GM18951 (cell line): ENCODE results near the gene TMC1.

Experiments used
- POLR2A ChIP-seq: IDR thresholded peaks from 4 replicates; pipeline ENCODE4 v1.6.1; 2011; ENCODE audit warnings: mild to moderate bottlenecking; ENCODE audit not compliant: insufficient read length, insufficient read depth; ENCODE audit errors: extremely low read depth
- in situ Hi-C: fragments of 300-500 bp; cut with MboI; formaldehyde crosslinking; loops from one replicate; pipeline ENCODE4 v1.12.0; 2022; ENCODE audit warnings: low sequenced_read_pairs, mixed read lengths, inconsistent platforms; ENCODE audit not compliant: unreplicated experiment

Gene TMC1

DNA sequence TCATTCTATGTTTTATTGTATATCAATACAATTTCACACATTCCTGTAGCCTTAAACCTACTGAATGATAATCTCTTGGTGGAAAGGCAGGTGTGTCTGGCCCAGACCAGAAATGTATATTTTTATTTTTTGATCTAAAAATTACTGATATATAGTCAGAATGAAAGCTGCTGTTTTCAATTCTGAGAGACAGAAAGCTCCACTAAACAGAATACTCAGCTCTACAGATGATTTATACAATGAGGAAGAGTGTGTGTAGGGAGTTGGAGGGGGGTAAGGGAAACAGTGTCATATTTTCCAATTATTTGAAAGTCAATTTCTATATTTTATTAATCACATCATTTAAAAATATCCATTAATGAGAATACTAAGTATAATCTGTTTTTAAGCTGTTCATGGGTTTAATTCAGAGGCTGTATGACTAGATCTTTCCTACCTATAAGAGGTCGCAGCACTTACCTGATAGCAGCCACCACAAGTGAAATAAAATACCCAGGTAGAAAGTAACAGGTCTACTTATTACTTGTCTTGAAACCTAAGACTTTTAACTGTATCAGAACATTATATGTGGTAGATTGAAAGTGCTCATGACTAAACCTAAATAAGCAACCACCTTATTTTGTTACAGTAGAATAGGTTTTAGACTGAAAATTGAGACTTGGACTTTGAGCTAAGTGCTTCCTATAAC lies 183.4 kb downstream of the TMC1 start:
- in situ Hi-C loops: no loop called here
- no peak for TF ChIP-seq POLR2A

DNA sequence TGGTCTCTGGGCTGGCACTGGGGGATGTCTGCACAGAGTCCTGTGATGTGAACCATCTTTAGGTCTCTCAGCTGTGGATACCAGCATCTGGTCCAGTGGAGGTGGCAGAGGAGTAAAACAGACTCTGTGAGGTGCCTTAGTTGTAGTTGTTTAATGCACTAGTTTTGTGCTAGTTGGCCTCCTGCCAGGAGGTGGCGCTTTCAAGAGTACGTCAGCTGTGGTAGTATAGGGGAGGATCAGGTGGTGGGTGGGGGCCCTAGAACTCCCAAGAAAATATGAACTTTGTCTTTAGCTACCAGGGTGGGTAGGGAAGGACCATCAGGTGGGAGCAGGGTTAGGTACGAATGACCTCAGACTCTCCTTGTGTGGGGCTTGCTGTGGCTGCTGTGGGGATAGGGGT lies 197.1 kb downstream of the TMC1 start:
- in situ Hi-C loops: no loop called here

GRCh38 chr9:72721067-72721466 lies 199.7 kb downstream of the TMC1 start:
- no peak for TF ChIP-seq POLR2A
- in situ Hi-C loops: no loop called here

More for the DNA sequence above, 197.1 kb downstream of the TMC1 start:
- no peak for TF ChIP-seq POLR2A

DNA sequence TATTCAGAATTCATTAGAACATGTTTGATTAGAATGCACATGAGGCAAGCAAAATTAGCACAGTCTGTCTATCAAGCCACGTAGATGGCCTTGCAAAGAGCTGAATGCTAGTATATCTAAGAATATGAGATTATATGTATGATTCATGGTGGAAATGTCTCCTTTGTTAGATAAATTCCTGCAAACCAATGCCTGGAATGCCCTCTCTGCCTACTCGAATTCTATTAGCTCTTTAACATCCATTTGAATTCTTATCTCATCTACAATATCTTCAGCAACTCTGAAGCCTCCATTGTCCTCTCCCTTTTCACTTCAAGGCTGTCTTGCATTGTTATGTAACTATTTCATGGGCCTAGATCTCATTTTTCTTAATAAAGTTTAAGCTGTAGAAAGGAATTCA lies 205.5 kb downstream of the TMC1 start:
- no peak for TF ChIP-seq POLR2A
- in situ Hi-C loops: no loop called here

DNA sequence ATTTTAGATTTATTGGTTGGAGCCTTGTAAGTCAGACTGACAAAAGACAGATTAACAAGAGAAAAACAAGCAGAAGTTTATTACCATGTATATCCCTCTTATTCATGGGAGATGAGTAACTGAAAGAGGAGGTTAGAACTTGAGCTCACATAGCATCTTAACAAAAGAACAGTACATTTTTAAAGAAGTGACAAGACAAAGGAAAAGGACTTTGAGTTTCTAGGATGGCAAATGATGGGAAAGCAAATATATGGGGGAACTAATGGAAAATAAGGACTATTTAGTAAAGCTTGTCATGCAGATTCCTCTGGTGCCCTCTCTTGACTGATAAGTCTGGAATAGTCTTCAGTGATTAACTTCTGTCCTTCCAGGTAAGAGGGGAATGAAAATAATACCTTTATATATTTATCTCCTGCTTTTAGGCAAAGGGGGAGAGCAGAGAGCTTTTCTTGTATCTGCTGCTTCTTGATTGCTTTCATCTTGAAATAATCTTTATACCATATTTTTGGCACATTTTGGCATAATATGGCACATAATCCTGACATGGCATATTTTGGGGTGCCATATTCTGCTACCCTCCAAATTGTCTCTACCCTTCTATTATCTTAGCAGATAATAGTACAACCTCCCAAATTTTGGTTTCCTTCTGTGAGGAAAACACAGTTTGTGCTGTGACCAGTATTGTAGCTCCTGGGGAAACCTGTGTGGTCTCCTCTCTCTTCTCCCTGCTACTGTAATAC lies 206.8 kb downstream of the TMC1 start:
- no peak for TF ChIP-seq POLR2A
- in situ Hi-C loops: no loop called here

GRCh38 chr9:72733895-72734294 lies 212.5 kb downstream of the TMC1 start:
- TF ChIP-seq POLR2A: no peak
- in situ Hi-C loops: no loop called here

DNA sequence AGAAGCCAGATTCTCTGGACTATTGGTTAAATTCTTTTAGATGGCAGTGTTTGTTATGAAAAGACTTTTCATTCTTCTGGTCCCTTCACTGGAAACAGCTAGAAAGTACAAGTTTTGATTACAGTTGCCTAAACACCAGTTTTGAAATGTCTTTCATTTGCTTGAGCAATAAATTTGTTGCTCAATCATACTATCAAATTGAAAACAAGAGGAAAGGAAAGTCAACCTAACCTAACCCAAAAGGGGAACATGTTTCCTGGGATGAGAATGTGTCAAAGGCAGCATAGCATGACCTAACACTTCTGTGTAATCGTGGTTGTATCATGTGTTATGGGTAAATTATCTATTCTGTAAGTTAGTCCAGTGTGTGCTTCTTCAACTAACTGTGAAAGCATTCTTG lies 213.2 kb downstream of the TMC1 start:
- no peak for TF ChIP-seq POLR2A
- in situ Hi-C loops: no loop called here

DNA sequence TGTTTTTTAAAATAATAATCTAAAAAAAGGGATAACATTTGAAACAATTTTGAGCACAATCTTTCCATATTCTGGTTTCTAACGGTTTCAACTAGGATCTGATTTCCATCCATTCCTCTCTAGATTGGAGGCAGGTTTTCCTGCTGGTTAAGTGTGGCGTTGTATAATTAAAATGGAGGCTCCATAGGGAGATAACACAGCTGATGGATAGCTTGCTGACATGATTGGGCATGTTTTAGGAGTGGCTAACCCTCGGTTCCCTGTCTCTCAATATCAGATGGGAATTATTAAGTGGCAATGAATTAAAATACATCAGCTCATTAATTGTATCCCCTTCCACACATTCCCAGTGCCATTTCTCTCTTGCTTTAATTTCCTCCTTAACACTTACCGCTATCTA lies 222.4 kb downstream of the TMC1 start:
- TF ChIP-seq POLR2A: no peak
- in situ Hi-C loops: no loop called here

- in situ Hi-C loops: no loop called here
- TF ChIP-seq POLR2A: no peak
Observed at GRCh38 chr9:72749276-72749675, 227.9 kb downstream of the TMC1 start.

DNA sequence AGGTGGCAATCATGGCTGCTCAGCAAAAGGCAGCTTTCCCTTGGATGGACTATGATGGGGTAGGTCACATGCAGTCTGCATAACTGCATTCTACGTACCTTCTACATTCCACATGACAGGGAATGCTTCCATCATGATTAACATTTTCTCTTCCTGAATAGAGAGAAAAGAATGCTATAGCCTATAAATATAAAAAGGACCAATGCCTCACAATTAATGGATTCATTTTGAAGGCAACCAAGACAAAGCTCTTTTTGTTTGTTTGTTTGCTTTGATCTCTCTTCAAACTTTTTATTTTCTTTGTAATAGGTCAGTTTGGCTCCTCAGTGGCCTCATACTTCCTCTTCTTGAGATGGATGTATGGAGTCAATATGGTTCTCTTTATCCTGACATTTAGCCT lies 230.1 kb downstream of the TMC1 start:
- no peak for TF ChIP-seq POLR2A
- in situ Hi-C loops: no loop called here

GRCh38 chr9:72753266-72753893 lies 232.0 kb downstream of the TMC1 start:
- in situ Hi-C loops: no loop called here
- no peak for TF ChIP-seq POLR2A

DNA sequence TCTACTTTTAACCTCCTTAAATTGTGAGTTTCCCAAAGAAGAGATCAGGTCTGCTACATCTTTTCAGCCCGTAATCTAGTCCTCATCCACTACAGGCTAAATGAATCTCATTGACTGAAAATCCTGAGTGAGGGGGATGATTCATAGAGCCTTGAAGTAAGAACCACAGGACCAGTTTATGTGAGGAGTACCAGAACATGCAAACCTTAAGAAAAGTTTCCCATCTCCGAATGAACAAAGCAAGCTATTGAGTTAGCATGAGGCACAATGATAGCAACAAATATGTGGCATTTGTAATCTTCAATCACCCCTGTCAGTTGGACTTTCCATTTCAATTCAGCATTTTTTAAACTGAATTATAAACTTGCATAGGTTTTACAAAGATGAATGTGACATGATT lies 234.4 kb downstream of the TMC1 start:
- TF ChIP-seq POLR2A: no peak
- in situ Hi-C loops: no loop called here

- in situ Hi-C loops: no loop called here
- no peak for TF ChIP-seq POLR2A
Observed at GRCh38 chr9:72758944-72759343, 237.5 kb downstream of the TMC1 start.

GRCh38 chr9:72763022-72763421 lies 241.6 kb downstream of the TMC1 start:
- in situ Hi-C loops: no loop called here
- TF ChIP-seq POLR2A: no peak
